K562 (cell line): ENCODE measurements around the gene ZFP3. TPM values are rescaled to one million over a fixed set of nuclear protein-coding genes. Genes with fewer than 3 reads are reported as not detected.

Experiments
- ATAC-seq: fragments of 200-7000 bp; cut with Tn5 transposase; 3 replicates; pipeline ENCODE4 v1.9.1; 2020; ENCODE audit warnings: moderate library complexity
- BruUV-seq: library from RNA; stranded (reverse); fragments of 400-500 nt; replicated peaks from 2 replicates; lab custom pipeline; 2021; lab: Mats Ljungman, UMichigan
- CTCF ChIA-PET: fragments of 300-600 bp; formaldehyde crosslinking; extraction: SDS; loops from one replicate; lab custom pipeline; 2021; ENCODE audit warnings: low intra/inter-chr PET ratio; lab: Yijun Ruan, JAX
- POLR2A ChIA-PET: fragments of 300-600, 350-650 bp; sonication (Branson Sonifier 250); formaldehyde crosslinking; extraction: SDS; loops from one replicate; lab custom pipeline; 2021; ENCODE audit warnings: antibody characterized with exemption, inconsistent platforms; lab: Yijun Ruan, JAX
- DNase-seq, 4 experiments: peaks; one replicate each; pipeline versions ENCODE4 v3.0.0 to v3.0.0-alpha.2; 2011 to 2018; ENCODE audit warnings: low spot score in 3 of 4, mixed read lengths in 3 of 4; ENCODE audit errors: extremely low read depth in 1 of 4
- FAIRE-seq: peaks from 2 replicates; lab custom pipeline; 2011; peaks lifted over from hg19 to GRCh38; lab: Jason Lieb, UNC
- H2AFZ ChIP-seq: 2 replicates; pipeline ENCODE4 v1.6.0; 2011; ENCODE audit warnings: low read depth, low read length, control low read depth, inconsistent platforms
- H3K27ac ChIP-seq: fragments of 200-600 bp; 3 replicates; pipeline ENCODE4 v1.8.0; 2011; ENCODE audit warnings: low read depth, mild to moderate bottlenecking, control low read depth, inconsistent platforms, low read length, moderate library complexity, mixed read lengths; ENCODE audit errors: extremely low read depth
- H3K27me3 ChIP-seq, 2 experiments: fragments of 300-600 bp in 1 of 2; 2 replicates in 1 of 2; 3 replicates in 1 of 2; pipeline versions ENCODE4 v1.6.0 to v1.8.0; 2011; ENCODE audit warnings: inconsistent platforms in 2 of 2, low read length in 2 of 2, mild to moderate bottlenecking in 1 of 2, mixed read lengths in 1 of 2, moderate library complexity in 1 of 2; ENCODE audit not compliant: control insufficient read depth in 2 of 2, insufficient read depth in 2 of 2
- H3K36me3 ChIP-seq: fragments of 300-600 bp; 3 replicates; pipeline ENCODE4 v1.8.0; 2011; ENCODE audit warnings: mild to moderate bottlenecking, low read length, inconsistent platforms; ENCODE audit not compliant: control insufficient read depth, insufficient read depth
- H3K4me1 ChIP-seq, 2 experiments: fragments of 200-600 bp in 1 of 2; replicated peaks in 1 of 2; 2 replicates in 1 of 2; 3 replicates in 1 of 2; pipeline versions ENCODE4 v1.5.1 to v1.8.0; 2011; ENCODE audit warnings: inconsistent platforms in 2 of 2, low read length in 2 of 2, mild to moderate bottlenecking in 1 of 2, mixed read lengths in 1 of 2, moderate library complexity in 1 of 2; ENCODE audit not compliant: control insufficient read depth in 2 of 2, insufficient read depth in 2 of 2
- H3K4me2 ChIP-seq: 2 replicates; pipeline ENCODE4 v1.6.1; 2011; ENCODE audit warnings: low read length, control low read depth, inconsistent platforms, mixed read lengths; ENCODE audit not compliant: insufficient read depth
- H3K4me3 ChIP-seq: fragments of 200-600 bp; sonication (generic), shearing (Covaris generic); 2 replicates; pipeline ENCODE4 v1.5.1; 2016; ENCODE audit warnings: control low read depth, inconsistent platforms
- H3K79me2 ChIP-seq: fragments of 200-600 bp; 3 replicates; pipeline ENCODE4 v1.8.0; 2011; ENCODE audit warnings: low read length, inconsistent platforms; ENCODE audit not compliant: control insufficient read depth, insufficient read depth
- H3K9ac ChIP-seq, 2 experiments: 2 replicates each; pipeline versions ENCODE4 v1.6.0 to v1.6.1; 2011; ENCODE audit warnings: low read depth in 2 of 2, low read length in 2 of 2, control low read depth in 1 of 2, inconsistent platforms in 1 of 2, mild to moderate bottlenecking in 1 of 2, mixed read lengths in 1 of 2; ENCODE audit not compliant: insufficient read depth in 1 of 2
- H3K9me1 ChIP-seq: one replicate; pipeline ENCODE4 v1.6.0; 2011; ENCODE audit warnings: inconsistent platforms, mild to moderate bottlenecking, low read length, moderate library complexity; ENCODE audit not compliant: control insufficient read depth, insufficient read depth
- H3K9me3 ChIP-seq: replicated peaks from 2 replicates; pipeline ENCODE4 v1.5.1; 2011; ENCODE audit warnings: low read depth, low read length, inconsistent platforms; ENCODE audit not compliant: control insufficient read depth, insufficient read depth
- H4K20me1 ChIP-seq: replicated peaks from 2 replicates; pipeline ENCODE4 v1.6.1; 2011; ENCODE audit warnings: low read length, inconsistent platforms, mixed read lengths; ENCODE audit not compliant: control insufficient read depth, insufficient read depth
- BDP1 ChIP-seq: IDR thresholded peaks from 3 replicates; pipeline ENCODE4 v1.6.1; 2011; ENCODE audit not compliant: insufficient read length, insufficient read depth
- CREB1 ChIP-seq, 2 experiments: sonication (generic) in 1 of 2; formaldehyde crosslinking in 1 of 2; IDR thresholded peaks; 2 replicates each; pipeline versions ENCODE4 v1.6.1 to v1.8.0; 2012 to 2022; ENCODE audit warnings: inconsistent platforms in 1 of 2, mild to moderate bottlenecking in 1 of 2, missing genetic modification reagents in 1 of 2, moderate library complexity in 1 of 2
- EP400 ChIP-seq: fragments of 450-650 bp; IDR thresholded peaks from 2 replicates; pipeline ENCODE4 v1.6.1; 2017; ENCODE audit warnings: antibody characterized with exemption, mild to moderate bottlenecking, moderate library complexity
- KLF16 ChIP-seq: IDR thresholded peaks from 2 replicates; pipeline ENCODE4 v1.6.1; 2016; ENCODE audit warnings: antibody characterized with exemption
- LEF1 ChIP-seq: fragments of 450-650 bp; IDR thresholded peaks from 2 replicates; pipeline ENCODE4 v1.6.1; 2016; ENCODE audit warnings: mild to moderate bottlenecking
- MBD1 ChIP-seq: fragments of 250-450 bp; sonication (Bioruptor Pico); IDR thresholded peaks from 2 replicates; pipeline ENCODE4 v1.8.0; 2022; ENCODE audit warnings: inconsistent platforms
- NBN ChIP-seq: fragments of 450-650 bp; IDR thresholded peaks from 2 replicates; pipeline ENCODE4 v1.6.1; 2016; ENCODE audit warnings: low read depth, mild to moderate bottlenecking
- NCOA2 ChIP-seq, 2 experiments: fragments of 450-650 bp; IDR thresholded peaks; 2 replicates each; pipeline ENCODE4 v1.6.1; 2018; ENCODE audit warnings: mild to moderate bottlenecking in 2 of 2, moderate library complexity in 1 of 2; ENCODE audit not compliant: partially characterized antibody in 2 of 2
- POLR2A ChIP-seq: fragments of 450-650 bp; conservative IDR thresholded peaks from 2 replicates; pipeline ENCODE4 v1.6.1; 2016
- SIN3A ChIP-seq, 2 experiments: fragments of 150-350 bp in 1 of 2; IDR thresholded peaks; 2 replicates each; pipeline ENCODE4 v1.6.1; 2011 to 2016; ENCODE audit warnings: borderline replicate concordance in 2 of 2, low read depth in 2 of 2, low read length in 2 of 2, mild to moderate bottlenecking in 2 of 2, moderate library complexity in 2 of 2; ENCODE audit not compliant: control insufficient read depth in 1 of 2
- USF1 ChIP-seq: sonication (generic); formaldehyde crosslinking; IDR thresholded peaks from 2 replicates; pipeline ENCODE4 v1.9.0; 2022; ENCODE audit warnings: mild to moderate bottlenecking, missing genetic modification reagents
- YBX1 ChIP-seq: fragments of 450-650 bp; IDR thresholded peaks from 2 replicates; pipeline ENCODE4 v1.7.1; 2016; ENCODE audit warnings: mild to moderate bottlenecking
- ZNF124 ChIP-seq: sonication (generic); formaldehyde crosslinking; IDR thresholded peaks from 2 replicates; pipeline ENCODE4 v1.8.1; 2022; ENCODE audit warnings: missing genetic modification reagents
- ZNF146 ChIP-seq: IDR thresholded peaks from one replicate; pipeline ENCODE4 v1.6.1; 2018; ENCODE audit warnings: missing compliant biosample characterization; ENCODE audit not compliant: unreplicated experiment
- ZNF175 ChIP-seq: fragments of 200-800 bp; sonication (Bioruptor generic); IDR thresholded peaks from 2 replicates; pipeline ENCODE4 v1.6.1; 2016; ENCODE audit warnings: low read depth, mild to moderate bottlenecking, missing genetic modification characterization, missing compliant biosample characterization
- ZNF395 ChIP-seq: fragments of 200-800 bp; sonication (Bioruptor generic); IDR thresholded peaks from 2 replicates; pipeline ENCODE4 v1.6.1; 2017; ENCODE audit warnings: missing genetic modification characterization, missing compliant biosample characterization
- ZNF655 ChIP-seq: fragments of 250-450 bp; sonication (Bioruptor Pico); IDR thresholded peaks from 2 replicates; pipeline ENCODE4 v1.5.0; 2021
- ZSCAN29 ChIP-seq: fragments of 450-650 bp; IDR thresholded peaks from 2 replicates; pipeline ENCODE4 v1.6.1; 2017
- WGBS: fragments of 100-300 bp; shearing (Covaris generic); methylation state at CpG from one replicate; pipeline ENCODE4 v1.1.6; 2016; ENCODE audit warnings: low coverage, mixed read lengths; ENCODE audit not compliant: insufficient coverage; ENCODE audit errors: missing lambda C conversion rate; 5-methylcytosine and 5-hydroxymethylcytosine counted together
- in situ Hi-C: fragments of 300-500 bp; cut with MboI; formaldehyde crosslinking; loops from 4 replicates; pipeline ENCODE4 v1.15.0; 2018; ENCODE audit warnings: inconsistent platforms, mixed read lengths
- intact Hi-C: fragments of 100-400 bp; cut with micrococcal nuclease; formaldehyde crosslinking; loops from 2 replicates; pipeline ENCODE4 v1.14.2; 2022
- polyA plus RNA-seq, 8 experiments: library from polyadenylated mRNA; depleted of rRNA in 4 of 8; stranded (reverse) in 5 of 8; unstranded in 3 of 8; fragments of >200 nt; fragmentation: Nextera tagmentation in 2 of 8; fragmentation: Illumina TruSeq in 1 of 8; extraction: Ambion mirVana in 2 of 8; extraction: Trizol in 1 of 8; gene quantifications; 2 replicates each; pipeline versions ENCODE4 v1.2.1 to v1.2.3, GENCODE V29; 2011 to 2014; ENCODE audit warnings: inconsistent platforms in 1 of 8, missing spikeins in 1 of 8
- total RNA-seq, 7 experiments: library from RNA; depleted of rRNA in 6 of 7; stranded (reverse); fragments of >200 nt in 6 of 7; fragmentation: Illumina TruSeq in 2 of 7; extraction: Trizol in 2 of 7; gene quantifications; 2 replicates each; pipeline versions ENCODE4 v1.2.1 to v1.2.3, GENCODE V29; 2011 to 2021; ENCODE audit warnings: low replicate concordance in 1 of 7

The ZFP3 gene
- total and polyA plus RNA-seq, 9 of the 15 experiments (the other 6 are each of a cell fraction or from before 2014, with no cell fraction given) = 0.04 TPM; not detected in 8

GRCh38 chr17:5138616-5139457 is 60.6 kb downstream of the ZFP3 start (continued):
- TF ChIP-seq MBD1 (CRISPR knock-in tag) (no peak), POLR2A (no peak), NCOA2 (IDR thresholded peaks at IDR 0.05; ENCODE audit: partially characterized antibody in 2 of 2) (no peak), NBN (no peak), BDP1 (no peak), ZNF395 (no peak), LEF1 (no peak), EP400 (no peak)

- POLR2A ChIA-PET = interaction anchor here (0.5 to 0.6 kb wide), 2 partner anchors 36 to 284 kb away, joined by 3 read pairs; no protein-coding TSS in a partner anchor
- TF ChIP-seq ZNF655 (CRISPR knock-in tag) = no peak
- TF ChIP-seq ZNF146 (CRISPR knock-in tag) = no peak
- no peak for TF ChIP-seq KLF16
- TF ChIP-seq SIN3A (IDR thresholded peaks at IDR 0.05; ENCODE audit: borderline replicate concordance in 2 of 2, control insufficient read depth in 1 of 2, low read depth in 2 of 2, low read length in 2 of 2) = no peak
- TF ChIP-seq ZSCAN29 = no peak
- TF ChIP-seq YBX1 = no peak
- TF ChIP-seq ZNF175 (CRISPR knock-in tag) = no peak
- TF ChIP-seq CREB1 (IDR thresholded peaks at IDR 0.05) = no peak
- TF ChIP-seq CREB1 (CRISPR knock-in tag; IDR thresholded peaks at IDR 0.05) = no peak
- TF ChIP-seq USF1 = no peak
- no peak for TF ChIP-seq ZNF124 (CRISPR knock-in tag)
Measured at GRCh38 chr17:5139458-5139732, 61.1 kb downstream of the ZFP3 start.

More at GRCh38 chr17:5139458-5139732, 61.1 kb downstream of the ZFP3 start:
- Histone ChIP-seq H4K20me1 (no peaks in the 10 kb centered on the region), H3K9me3 (no peaks in the 10 kb centered on the region), H2AFZ (no peak overlapping the region), H3K36me3 (no peaks in the 10 kb centered on the region), H3K79me2 (no peaks in the 10 kb centered on the region), H3K4me1 (no peaks in the 10 kb centered on the region), H3K9ac (no peak overlapping the region), H3K4me2 (no peak overlapping the region), H3K9me1 (no peaks in the 10 kb centered on the region), H3K27me3 (peaks cover 0 to 25% of the 10 kb centered on the region in 2 experiments; a peak in 2 of 5 replicates), H3K27ac (no peak overlapping the region), H3K4me3 (no peak overlapping the region)
- intact Hi-C loops (no loop called here), in situ Hi-C loops (no loop called here)
- DNase-seq = no peak
- BruUV-seq = no TSS peak
- WGBS = 0% methylated on average over 2 of the region's 5 CpGs
- FAIRE-seq = no peak
- ATAC-seq = no peak
- CTCF ChIA-PET = no interaction called here
